Central memory CD4-positive, alpha-beta T cell (primary cell): ENCODE results near the gene ADPRS.

Experiments
- DNase-seq: peaks from one replicate; pipeline ENCODE4 v3.0.0; 2022
- total RNA-seq, 3 experiments: gene quantifications; one replicate each; lab custom pipeline; 2026; lab: John Stamatoyannopoulos, UW

The ADPRS gene, protein sequence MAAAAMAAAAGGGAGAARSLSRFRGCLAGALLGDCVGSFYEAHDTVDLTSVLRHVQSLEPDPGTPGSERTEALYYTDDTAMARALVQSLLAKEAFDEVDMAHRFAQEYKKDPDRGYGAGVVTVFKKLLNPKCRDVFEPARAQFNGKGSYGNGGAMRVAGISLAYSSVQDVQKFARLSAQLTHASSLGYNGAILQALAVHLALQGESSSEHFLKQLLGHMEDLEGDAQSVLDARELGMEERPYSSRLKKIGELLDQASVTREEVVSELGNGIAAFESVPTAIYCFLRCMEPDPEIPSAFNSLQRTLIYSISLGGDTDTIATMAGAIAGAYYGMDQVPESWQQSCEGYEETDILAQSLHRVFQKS
- total RNA-seq: 12.7 to 52.6 (median 33.8) reads per million in 3 experiments

DNA sequence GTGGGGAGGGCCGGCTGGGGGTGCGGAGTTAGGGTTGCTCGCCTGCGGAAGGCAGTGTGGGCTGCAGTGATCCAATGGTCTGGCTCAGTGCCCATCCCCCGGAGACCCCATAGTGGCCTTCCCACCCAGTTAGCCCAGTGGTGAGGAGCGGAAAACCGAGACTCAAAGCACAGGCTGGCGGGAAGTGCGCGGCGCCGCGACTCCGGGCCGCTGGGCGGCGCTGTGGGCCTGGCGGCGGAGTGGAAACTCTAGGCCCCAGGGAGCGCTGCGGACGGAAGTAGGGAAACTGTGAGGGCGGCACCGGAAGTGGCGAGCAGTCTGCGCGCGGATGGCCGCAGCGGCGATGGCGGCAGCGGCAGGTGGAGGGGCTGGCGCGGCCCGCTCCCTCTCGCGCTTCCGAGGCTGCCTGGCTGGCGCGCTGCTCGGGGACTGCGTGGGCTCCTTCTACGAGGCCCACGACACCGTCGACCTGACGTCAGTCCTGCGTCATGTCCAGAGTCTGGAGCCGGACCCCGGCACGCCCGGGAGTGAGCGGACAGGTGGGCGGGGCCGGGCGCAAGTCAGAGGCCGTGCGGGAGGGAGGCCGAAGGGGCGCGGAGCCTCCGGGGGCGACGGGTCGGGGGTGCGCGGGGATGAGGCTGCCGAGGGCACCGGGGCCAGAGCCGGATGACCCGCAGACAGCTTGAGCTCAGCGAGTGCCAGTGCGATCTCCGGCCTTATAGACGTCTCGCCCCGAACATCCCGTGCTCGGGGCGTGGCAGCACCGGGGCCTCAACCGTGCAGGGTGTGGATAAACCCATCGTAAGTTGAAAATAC lies at the start of gene ADPRS:
TSS of gene ADPRS (plus strand) at position 316 of the 816 bp plus-strand sequence. CDS start at position 329, 13 bp downstream.
- DNase-seq: peak; percentile 87

DNA sequence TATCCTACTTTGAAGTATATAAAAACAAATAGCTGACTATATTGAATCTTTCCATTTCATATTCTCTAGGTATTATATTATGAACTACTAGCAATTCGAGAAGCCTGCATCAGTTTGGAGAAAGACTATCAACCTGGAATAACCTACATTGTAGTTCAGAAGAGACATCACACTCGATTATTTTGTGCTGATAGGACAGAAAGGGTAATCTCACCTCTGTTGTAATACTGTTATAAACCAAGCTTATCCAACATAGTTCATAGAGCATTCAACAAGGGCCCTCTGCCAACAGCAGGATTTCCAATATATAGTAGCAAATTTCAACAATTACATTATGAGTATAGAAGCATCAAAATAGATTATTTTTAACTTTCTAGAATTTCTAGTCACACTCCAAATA lies 48.5 kb upstream of the ADPRS start:
- no peak for DNase-seq

DNA sequence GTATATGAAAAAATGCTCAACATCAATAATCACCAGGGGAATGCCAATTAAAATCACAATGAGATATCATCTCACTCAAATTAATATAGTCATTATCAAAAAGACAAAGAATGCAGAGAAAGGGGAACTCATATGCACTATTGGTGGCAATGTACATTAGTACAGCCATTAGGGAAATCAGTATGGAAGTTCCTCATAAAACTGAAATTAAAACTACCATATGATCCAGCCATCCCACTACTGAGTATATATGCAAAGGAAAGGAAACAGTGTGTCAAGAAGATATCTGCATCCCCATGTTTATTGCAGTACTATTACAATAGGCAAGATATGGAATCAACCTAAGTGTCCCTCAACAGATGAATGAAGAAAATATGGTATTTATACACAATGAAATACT lies 36.9 kb upstream of the ADPRS start:
- DNase-seq: no peak

DNA sequence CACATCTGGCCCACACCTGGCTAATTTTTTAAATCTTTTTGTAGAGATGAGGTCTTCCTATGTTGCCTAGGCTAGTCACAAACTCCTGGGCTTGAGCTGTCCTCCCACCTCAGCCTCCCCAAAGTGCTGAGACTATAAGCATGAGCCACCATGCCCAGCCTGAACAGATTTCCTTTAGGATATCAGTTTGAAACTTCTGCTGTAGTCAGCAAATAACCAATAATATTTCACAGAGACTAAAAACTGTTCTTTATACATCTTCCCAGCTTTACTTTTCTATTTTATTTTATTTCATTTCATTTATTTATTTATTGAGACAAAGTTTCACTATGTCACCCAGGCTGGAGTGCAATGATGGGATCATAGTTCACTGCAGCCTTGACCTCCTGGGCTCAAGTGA lies 34.7 kb upstream of the ADPRS start:
- DNase-seq: no peak

DNA sequence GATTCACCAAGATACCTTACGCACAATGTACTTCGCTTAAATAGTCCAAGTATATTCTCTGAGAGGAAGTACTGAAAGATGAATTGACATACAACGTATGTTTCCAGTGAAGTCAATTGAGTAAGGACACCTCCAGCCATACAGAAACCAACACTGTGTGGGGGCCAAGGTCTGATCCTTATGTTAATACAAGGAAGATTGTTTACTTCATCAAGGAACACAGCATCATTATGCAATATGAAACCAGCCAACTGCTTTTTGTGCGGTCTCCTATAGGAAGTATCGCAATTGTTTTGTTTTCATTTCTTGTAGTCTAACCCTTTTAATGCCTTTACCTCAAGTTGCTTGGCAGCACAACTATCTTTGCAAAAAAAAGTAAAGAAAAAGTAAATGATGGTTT lies 33.0 kb upstream of the ADPRS start:
- no peak for DNase-seq

DNA sequence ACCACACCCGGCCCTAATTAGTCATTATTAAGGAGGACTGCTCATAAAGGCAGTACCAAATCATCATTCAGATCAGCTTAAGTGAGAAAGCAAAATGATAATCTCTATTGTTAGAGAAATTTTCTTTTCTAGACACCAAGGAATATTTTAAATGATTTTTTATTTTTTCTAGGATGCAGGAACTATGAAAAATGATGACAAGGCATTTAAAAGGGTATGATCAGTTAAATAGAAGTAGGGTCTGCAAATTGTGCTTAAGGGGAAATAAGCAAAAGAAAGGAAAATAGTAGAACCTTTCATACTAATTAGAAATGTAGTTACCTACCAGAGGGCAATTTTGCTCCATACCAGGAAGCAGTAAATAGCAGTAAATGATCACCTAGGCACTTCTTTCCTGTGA lies 26.4 kb upstream of the ADPRS start:
- DNase-seq: no peak

DNA sequence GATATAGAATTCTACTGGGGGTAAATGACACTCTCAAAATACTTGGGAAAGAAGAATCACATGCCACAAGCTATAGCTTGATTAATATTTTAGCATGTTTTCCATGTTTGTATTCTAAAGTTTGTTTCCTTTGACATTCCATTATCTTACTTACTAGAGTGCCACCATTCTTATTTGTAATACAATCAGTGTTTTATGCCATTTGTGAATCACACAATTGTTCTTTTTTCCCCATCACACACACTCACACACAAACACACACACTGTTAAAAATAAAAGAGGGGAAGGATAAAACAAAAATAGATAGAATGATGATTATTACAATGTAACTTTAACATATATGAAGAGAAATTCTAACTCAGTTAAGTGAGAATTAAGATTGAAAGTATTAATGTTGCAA lies 20.8 kb upstream of the ADPRS start:
- no peak for DNase-seq

DNA sequence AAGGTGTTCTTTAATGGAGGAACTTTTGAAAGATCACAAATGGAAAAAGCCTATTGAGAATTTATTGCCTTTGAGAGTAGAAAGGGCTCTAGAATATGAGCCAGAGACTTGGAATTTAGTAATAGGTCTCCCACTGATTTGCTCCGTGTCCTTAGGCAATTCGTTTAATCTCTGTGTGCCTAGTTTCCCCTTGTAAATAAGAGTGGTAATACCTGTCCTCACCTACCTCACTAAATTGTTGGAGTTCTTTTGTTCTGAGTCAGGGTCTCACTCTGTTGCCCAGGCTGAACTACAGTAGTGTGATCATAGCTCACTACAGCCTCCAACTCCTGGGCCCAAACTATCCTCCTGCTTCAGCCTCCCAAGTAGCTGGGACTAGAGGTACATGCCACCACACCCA lies 19.8 kb upstream of the ADPRS start:
- DNase-seq: no peak

DNA sequence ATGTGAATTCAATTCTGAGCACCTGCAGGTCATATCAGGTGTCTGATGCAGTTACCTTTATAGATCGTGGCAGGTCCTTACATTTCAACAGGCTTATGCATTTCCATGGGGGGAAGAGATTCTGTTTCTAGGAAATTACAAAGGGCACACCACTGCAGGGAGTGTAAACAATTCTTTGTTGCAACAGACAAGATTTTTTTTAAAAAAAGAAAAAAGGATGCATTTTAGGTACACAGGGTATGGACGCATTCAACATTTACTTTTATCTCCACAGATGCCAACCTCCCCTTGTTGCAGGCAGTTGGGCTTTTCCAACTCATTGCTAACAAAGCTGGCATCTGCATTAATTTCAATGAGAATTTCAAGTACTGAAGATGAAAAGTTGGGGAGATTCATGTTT lies 18.3 kb upstream of the ADPRS start:
- no peak for DNase-seq

DNA sequence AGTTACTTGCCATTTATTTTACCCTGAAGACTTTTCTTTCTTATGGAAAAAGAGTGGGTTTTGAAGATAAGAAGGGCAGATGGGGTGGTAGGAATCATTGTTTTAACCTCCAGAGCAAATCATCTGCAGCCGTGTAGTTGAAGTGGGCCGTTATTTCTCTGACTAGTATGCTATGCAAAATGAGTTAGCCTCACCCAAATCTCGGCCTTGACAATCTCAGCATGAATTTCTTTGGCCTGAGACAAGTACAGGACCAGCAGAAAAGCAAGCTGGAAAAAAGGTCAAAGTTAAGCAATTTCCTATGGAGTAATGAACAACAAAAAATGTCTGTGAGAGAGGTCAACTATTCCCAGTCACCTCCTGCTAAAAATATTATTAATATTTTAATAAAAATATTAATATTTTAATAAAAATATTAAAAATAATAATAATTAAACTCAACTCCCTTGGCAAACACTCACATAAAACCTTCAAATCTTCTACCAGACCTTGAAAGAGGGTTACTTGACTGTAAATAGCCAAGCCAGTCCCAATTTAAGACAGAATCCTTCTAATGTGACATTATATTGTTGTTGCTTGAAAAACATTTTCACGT lies 11.6 kb upstream of the ADPRS start:
- no peak for DNase-seq

DNA sequence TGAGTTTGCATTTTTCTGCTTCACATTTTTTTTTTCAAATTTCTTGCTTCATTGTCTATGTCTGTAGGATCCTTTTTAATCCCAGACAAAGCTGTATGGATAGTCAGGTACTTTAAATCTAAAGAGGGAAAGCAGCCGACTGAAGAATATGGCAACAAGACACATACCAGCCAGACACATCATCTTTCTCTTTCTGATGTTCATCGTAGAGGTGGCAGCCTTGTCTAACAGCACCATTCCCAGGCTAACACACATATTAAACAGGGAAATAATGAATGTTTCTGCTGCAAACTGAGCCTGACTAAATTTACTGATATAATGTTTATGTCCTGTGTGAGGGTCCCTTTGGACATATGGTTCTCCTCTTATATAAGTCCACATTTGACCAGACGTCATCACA lies 8.5 kb upstream of the ADPRS start:
- no peak for DNase-seq

DNA sequence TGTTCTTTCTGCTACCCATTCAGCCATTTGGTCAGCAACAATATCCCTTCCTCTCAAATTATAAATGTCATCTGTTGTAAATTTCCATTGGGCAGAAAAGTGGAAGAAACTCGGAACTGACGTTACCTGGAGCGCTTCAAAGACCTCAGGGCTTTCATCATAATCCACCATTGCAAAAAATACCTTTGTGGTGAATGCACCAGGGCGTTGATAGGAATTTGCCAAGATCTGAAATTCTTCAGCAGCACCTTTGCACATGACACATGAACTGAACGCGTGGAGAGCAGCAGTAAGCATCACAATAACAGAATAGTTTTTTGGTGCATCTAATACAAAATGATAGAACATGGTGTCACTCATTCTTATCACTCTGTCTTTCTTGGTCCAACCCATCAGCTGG lies 7.9 kb upstream of the ADPRS start:
- DNase-seq: no peak

DNA sequence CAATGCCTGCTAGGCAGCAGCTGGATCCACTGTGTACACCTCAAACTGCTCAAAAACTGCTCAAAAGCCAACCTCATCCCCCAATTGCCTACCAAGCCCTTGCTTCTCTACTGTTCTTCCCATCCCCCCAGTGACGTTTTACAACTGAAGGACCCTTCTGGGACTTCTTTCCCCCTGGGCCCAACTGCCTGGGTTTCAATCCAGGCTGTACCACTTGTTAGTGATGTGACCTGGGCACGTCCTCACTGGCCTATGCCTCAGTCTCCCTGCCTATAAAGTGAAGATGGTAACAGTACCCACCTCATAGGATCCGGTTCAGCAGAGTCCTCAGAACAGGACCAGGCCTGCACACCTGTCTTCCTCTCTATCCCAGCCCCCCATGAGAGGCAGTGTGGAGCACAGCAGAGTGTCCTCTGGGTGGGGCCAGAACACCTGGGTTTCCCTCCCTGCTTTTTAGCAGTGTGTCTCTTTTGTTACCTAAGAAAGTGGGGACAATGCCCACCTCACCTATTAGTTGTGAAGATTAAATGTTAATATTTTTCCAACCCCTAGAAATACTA lies 6.7 kb upstream of the ADPRS start:
- no peak for DNase-seq

DNA sequence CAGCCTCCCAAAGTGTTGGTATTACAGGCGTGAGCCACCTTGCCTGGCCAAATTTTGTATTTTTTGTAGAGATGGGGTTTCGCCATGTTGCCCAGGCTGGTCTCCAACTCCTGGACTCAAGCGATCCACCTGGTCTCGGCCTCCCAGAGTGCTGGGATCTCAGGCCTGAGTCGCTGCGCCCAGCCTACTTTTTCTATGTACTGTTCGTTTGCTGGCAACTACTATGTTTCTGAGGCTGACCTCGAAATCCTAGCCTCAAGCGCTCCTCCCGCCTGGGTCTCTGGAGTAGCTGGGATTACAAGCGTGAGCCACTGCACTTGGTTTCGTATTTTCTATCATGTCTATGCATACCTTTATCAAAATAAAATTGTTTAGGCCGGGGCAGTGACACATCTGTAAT lies 5.5 kb upstream of the ADPRS start:
- no peak for DNase-seq

DNA sequence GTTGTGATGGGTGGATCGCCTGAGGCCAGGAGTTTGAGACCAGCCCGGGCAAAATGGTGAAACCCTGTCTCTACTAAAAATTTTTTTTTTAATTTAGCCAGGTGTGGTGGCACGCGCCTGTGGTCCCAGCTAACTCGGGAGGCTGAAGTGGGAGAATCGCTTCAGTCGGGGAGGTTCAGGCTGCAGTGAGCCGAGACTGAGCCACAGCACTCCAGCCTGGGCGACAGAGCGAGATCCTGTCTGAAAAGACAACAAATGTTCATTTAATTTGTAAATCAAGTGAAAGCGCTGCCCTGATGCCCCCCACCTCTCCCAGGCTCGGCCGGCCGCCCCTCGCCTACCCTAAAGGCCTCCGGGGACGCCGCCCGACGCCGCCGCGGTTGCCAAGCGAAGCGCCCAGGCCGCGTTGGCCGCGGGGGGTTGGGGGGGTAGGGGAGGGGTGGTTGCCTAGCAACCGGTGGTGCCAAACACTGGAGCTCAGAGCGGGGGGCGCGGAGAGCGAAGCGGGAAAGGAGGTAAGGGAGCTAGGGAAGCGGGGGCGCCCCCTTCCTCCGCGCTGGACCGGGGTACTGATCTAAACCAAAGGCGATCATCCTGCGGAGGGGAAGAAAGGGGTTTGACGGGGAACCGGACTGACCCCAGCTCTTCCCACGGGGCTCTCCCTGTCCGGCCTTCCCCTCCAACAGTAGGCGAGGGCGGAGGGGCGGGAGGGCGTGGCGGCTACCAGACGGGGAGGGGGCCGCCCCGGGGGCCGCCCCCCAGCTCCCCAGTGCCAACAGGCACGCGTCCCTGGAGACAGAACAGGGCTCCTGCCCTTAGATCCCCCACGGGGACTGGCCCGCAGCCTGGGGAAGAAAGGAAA lies 4.8 kb upstream of the ADPRS start, which contains the start of gene TEKT2:
TSS of gene TEKT2 (plus strand) at position 460 of the 862 bp plus-strand sequence. CDS start 828 bp downstream, outside the sequence.
- no peak for DNase-seq

DNA sequence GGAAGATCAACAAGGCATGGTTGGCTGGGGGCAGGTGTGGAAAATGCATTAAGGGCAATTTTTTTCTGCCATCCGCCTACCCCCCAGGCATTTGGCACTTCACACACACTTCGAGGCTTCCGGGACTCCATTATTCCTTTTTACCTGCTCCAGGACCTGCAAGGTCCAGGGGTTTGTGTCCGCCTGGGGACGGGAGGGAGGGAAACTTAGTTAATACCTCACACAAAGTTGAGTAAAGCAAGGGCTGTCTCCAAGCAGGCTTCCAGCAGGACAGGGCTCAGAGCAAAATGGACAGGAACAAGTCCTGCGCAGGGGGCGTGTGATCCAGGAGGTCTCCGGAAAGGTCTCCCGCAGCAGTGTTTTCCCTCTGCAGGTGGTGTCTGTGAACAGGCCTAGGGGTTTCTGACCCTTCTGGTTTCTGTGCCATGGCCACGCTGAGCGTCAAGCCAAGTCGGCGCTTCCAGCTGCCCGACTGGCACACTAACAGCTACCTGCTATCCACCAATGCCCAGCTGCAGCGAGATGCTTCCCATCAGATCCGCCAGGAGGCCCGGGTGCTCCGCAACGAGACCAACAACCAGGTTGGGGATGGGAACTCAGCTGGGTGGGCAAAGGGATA lies 4.1 kb upstream of the ADPRS start:
- DNase-seq: no peak

DNA sequence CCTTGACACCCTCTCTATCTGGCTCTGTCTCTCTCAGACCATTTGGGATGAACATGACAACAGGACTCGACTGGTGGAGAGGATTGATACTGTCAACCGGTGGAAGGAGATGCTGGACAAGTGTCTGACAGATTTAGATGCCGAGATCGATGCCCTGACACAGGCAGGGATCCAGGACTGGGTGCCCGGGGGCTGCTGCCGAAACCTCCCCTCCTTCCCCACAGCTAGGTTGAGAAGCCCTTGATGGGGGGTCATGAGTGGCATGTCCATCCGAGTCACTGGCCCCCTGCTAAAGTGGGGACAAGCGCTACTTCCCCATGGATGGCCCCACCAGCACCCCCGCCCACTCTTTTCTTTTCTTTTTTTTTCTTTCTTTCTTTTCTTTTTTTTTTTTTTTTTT lies 3.6 kb upstream of the ADPRS start:
- DNase-seq: no peak

DNA sequence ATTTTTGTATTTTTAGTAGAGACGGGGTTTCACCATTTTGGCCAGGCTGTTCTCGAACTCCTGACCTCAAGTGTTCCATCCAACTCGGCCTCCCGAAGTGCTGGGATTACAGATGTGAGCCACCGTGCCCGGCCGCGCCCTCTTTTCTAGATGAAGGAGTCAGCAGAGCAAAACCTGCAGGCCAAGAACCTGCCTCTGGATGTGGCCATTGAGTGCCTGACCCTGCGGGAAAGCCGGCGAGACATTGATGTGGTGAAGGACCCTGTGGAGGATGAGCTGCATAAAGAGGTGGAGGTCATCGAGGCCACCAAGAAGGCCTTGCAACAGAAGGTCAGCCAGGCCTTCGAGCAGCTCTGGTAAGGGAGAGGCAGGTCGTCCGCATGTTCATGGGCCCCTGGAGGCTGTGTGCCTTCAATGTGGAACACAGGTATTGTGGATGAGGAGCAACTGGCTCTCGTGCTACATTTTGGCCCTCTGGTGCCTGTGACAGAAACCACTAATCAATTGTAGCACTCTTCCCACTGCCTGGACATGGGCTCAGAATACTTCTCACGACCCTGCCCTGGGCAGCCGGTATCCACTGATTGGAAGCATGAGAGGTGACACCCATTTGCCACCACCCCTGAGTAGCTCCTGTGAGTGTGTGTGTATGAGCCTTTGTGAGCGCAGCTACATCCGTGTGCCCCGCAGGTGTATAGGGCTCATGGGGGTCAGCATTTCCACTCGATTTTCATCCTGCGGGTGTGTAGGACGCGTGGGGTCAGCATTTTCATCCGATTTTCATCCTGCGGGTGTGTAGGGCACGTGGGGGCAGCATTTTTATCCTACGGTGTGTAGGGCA lies 2.8 kb upstream of the ADPRS start:
- no peak for DNase-seq

DNA sequence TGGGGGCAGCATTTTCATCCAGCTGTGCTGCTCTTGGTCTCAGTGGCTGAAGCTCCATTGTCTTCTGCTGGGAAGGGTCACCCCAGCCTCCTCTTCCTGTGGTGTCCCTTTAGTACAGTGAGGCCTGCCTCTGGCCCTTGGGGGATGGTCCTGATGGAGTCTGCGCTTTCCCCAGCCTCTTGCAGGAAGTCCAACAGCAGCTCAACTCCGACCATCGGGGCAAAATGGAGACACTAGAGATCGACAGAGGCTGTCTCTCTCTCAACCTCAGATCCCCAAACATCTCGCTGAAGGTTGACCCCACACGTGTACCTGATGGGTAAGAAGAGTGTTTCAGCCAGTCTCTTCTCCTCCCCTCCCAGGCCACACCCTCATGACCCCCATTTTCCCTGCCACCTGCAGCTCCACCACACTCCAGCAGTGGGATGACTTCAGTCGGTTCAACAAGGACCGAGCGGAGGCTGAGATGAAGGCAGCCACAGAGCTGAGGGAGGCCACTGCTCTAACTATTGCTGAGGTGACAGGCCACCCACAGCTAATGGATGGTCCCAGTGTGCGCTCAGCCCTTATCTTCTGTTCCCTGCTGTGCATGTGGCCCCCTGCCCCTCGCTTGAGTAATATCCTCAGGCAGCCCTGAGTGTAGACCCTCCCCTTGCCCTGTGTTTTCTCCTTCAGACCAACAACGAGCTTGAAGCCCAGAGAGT lies 2.0 kb upstream of the ADPRS start:
- DNase-seq: no peak
